Measurements from ENCODE around the gene TRAF2.
A peak's percentile ranks its signal among the peaks of the same experiment; 100 is the strongest.

Gene TRAF2

DNA sequence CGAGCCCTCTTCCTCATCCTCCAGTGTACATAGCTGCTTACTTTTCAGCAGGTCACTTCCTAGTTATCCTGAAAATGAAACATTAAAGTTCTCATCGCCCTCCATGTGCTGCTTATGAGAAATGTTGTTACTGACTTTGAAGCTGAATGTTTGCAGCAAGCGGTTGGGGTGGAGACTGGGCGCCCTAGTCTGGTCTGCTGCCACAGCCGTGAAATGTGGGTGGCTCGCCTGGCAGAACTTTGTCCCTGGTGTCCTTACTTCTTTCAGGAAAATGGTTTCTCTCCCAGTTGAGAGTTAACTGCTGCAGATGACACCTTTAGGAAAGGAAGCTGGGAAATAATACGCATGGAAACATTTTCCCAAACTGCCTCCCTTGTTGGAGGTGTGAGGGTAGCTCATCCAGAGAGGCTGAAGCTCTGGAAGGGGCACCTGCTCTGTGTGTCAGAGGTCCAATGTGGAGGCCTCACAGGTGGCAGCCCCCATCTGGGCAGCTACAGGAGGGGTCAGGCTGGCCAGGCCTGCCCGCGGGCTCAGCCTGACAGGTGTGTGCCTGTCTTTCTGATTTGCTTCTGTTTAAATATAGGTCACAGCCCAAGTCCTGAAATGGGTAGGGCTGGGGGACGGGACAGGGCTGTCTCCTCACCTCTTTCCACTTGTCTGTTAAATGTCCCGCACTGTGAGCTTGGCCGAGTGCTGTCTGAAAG lies 24.0 kb downstream of the TRAF2 start:
- no peak for TF ChIP-seq ZNF70 (CRISPR knock-in tag; IDR thresholded peaks at IDR 0.05)
- TF ChIP-seq ZFP30 (CRISPR knock-in tag; IDR thresholded peaks at IDR 0.05) = no peak
- no peak for TF ChIP-seq ARNTL (CRISPR knock-in tag; IDR thresholded peaks at IDR 0.05; ENCODE audit: borderline replicate concordance, low read depth)
- no peak for TF ChIP-seq ZC3H10 (CRISPR knock-in tag; IDR thresholded peaks at IDR 0.05)
- TF ChIP-seq OSR1 (CRISPR knock-in tag; IDR thresholded peaks at IDR 0.05) = no peak
- TF ChIP-seq CSDC2 (CRISPR knock-in tag; IDR thresholded peaks at IDR 0.05) = no peak
- TF ChIP-seq ZNF565 (CRISPR knock-in tag; conservative IDR thresholded peaks at IDR 0.05; ENCODE audit: low read depth) = no peak
- TF ChIP-seq, protein P1, sequence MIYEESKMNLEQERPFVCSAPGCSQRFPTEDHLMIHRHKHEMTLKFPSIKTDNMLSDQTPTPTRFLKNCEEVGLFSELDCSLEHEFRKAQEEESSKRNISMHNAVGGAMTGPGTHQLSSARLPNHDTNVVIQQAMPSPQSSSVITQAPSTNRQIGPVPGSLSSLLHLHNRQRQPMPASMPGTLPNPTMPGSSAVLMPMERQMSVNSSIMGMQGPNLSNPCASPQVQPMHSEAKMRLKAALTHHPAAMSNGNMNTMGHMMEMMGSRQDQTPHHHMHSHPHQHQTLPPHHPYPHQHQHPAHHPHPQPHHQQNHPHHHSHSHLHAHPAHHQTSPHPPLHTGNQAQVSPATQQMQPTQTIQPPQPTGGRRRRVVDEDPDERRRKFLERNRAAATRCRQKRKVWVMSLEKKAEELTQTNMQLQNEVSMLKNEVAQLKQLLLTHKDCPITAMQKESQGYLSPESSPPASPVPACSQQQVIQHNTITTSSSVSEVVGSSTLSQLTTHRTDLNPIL (CRISPR knock-in tag; IDR thresholded peaks at IDR 0.05; ENCODE audit: low read depth) = no peak
- TF ChIP-seq, protein P2, sequence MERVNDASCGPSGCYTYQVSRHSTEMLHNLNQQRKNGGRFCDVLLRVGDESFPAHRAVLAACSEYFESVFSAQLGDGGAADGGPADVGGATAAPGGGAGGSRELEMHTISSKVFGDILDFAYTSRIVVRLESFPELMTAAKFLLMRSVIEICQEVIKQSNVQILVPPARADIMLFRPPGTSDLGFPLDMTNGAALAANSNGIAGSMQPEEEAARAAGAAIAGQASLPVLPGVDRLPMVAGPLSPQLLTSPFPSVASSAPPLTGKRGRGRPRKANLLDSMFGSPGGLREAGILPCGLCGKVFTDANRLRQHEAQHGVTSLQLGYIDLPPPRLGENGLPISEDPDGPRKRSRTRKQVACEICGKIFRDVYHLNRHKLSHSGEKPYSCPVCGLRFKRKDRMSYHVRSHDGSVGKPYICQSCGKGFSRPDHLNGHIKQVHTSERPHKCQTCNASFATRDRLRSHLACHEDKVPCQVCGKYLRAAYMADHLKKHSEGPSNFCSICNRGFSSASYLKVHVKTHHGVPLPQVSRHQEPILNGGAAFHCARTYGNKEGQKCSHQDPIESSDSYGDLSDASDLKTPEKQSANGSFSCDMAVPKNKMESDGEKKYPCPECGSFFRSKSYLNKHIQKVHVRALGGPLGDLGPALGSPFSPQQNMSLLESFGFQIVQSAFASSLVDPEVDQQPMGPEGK (CRISPR knock-in tag; IDR thresholded peaks at IDR 0.05; ENCODE audit: borderline replicate concordance) = no peak
- TF ChIP-seq, protein P3, sequence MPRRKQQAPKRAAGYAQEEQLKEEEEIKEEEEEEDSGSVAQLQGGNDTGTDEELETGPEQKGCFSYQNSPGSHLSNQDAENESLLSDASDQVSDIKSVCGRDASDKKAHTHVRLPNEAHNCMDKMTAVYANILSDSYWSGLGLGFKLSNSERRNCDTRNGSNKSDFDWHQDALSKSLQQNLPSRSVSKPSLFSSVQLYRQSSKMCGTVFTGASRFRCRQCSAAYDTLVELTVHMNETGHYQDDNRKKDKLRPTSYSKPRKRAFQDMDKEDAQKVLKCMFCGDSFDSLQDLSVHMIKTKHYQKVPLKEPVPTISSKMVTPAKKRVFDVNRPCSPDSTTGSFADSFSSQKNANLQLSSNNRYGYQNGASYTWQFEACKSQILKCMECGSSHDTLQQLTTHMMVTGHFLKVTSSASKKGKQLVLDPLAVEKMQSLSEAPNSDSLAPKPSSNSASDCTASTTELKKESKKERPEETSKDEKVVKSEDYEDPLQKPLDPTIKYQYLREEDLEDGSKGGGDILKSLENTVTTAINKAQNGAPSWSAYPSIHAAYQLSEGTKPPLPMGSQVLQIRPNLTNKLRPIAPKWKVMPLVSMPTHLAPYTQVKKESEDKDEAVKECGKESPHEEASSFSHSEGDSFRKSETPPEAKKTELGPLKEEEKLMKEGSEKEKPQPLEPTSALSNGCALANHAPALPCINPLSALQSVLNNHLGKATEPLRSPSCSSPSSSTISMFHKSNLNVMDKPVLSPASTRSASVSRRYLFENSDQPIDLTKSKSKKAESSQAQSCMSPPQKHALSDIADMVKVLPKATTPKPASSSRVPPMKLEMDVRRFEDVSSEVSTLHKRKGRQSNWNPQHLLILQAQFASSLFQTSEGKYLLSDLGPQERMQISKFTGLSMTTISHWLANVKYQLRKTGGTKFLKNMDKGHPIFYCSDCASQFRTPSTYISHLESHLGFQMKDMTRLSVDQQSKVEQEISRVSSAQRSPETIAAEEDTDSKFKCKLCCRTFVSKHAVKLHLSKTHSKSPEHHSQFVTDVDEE (CRISPR knock-in tag; IDR thresholded peaks at IDR 0.05) = no peak
- TF ChIP-seq ISL1 (CRISPR knock-in tag; IDR thresholded peaks at IDR 0.05) = no peak
- TF ChIP-seq BACH2 (CRISPR knock-in tag; IDR thresholded peaks at IDR 0.05; ENCODE audit: borderline replicate concordance) = no peak
- TF ChIP-seq RARB (CRISPR knock-in tag; IDR thresholded peaks at IDR 0.05) = no peak
- TF ChIP-seq, protein P4, sequence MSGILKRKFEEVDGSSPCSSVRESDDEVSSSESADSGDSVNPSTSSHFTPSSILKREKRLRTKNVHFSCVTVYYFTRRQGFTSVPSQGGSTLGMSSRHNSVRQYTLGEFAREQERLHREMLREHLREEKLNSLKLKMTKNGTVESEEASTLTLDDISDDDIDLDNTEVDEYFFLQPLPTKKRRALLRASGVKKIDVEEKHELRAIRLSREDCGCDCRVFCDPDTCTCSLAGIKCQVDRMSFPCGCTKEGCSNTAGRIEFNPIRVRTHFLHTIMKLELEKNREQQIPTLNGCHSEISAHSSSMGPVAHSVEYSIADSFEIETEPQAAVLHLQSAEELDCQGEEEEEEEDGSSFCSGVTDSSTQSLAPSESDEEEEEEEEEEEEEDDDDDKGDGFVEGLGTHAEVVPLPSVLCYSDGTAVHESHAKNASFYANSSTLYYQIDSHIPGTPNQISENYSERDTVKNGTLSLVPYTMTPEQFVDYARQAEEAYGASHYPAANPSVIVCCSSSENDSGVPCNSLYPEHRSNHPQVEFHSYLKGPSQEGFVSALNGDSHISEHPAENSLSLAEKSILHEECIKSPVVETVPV (CRISPR knock-in tag; IDR thresholded peaks at IDR 0.05) = no peak
- TF ChIP-seq TOX (CRISPR knock-in tag; IDR thresholded peaks at IDR 0.05; ENCODE audit: borderline replicate concordance) = no peak
- ATAC-seq = no peak

DNA sequence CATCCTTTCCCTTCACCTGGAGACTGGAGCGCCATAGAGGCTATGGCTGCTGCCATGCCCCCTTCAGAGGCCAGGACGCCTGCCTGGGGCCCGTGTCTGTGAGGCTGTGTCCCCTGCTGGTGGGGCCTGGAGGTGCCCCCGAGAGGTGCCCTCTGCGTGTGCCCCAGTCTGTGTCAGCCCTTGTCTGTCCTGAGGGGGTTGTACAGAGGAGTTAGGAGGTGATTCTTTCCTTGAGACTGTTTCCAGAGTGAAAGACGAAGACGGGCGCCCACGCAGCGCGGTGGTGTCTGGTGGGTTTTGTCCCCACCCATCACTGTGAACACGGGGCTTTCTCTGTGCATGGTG lies 24.6 kb downstream of the TRAF2 start:
- TF ChIP-seq CSDC2 (CRISPR knock-in tag; IDR thresholded peaks at IDR 0.05) (no peak), RARB (CRISPR knock-in tag; IDR thresholded peaks at IDR 0.05) (no peak), ZFP30 (CRISPR knock-in tag; IDR thresholded peaks at IDR 0.05) (no peak), TOX (CRISPR knock-in tag; IDR thresholded peaks at IDR 0.05; ENCODE audit: borderline replicate concordance) (no peak)
- peak; percentile 37; the same call in 1 of the 3 replicates for ATAC-seq

DNA sequence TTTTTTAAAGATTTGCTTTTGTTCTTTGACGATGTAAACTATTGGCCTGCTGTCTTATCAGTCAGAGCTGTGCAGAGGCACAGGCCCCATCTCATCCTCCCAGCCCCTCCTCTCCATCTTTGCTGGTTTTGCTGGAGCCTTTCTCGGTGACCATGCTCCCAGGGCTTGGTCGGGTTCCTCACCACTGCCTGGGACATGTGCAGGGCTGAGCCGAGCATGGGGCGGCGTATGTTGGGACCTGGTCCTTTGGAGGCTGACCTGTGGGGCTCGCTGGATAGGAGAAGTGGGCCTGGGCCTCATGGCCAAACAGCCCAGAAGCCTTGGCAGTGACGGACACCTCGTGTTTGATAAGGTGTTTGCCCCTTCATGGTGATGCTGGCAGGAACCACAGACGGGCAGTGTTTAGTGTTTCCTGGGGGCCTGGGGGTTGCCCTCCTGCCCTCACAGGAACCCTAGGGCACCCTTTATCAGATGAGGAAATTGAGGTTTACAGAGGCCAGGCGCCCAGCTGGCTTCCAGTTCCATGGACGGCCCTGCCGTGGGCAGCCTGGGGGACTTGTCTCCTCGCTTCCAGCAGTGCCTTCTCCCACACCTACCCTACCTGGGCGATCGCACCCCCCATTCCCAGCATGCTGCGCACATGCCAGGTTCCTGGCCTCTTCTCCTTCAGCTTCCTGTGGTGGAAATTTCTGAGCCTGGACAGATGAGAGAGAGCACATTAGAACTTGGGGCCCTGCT lies 27.6 kb downstream of the TRAF2 start:
- TF ChIP-seq CSDC2 (CRISPR knock-in tag; IDR thresholded peaks at IDR 0.05) (no peak), SNAI2 (CRISPR knock-in tag; IDR thresholded peaks at IDR 0.05) (no peak)
- TF ChIP-seq, protein P4 (CRISPR knock-in tag; IDR thresholded peaks at IDR 0.05) = no peak
- TF ChIP-seq, protein P3 (CRISPR knock-in tag; IDR thresholded peaks at IDR 0.05) = no peak
- TF ChIP-seq, protein P2 (CRISPR knock-in tag; IDR thresholded peaks at IDR 0.05; ENCODE audit: borderline replicate concordance) = no peak
- no peak for ATAC-seq
